H1 (cell line): Measurements from ENCODE around the gene ME3. TPM values are rescaled to one million over a fixed set of nuclear protein-coding genes. Genes with fewer than 3 reads are reported as not detected.

Source experiments
- CTCF ChIA-PET: fragments of 300-600 bp; sonication (Branson Sonifier 250); formaldehyde crosslinking; loops from one replicate; lab custom pipeline; 2021; ENCODE audit not compliant: partially characterized antibody; lab: Charles Lee
- POLR2A ChIA-PET: fragments of 300-600 bp; sonication (Branson Sonifier 250); formaldehyde crosslinking; loops from one replicate; lab custom pipeline; 2021; ENCODE audit warnings: inconsistent platforms; ENCODE audit not compliant: partially characterized antibody; lab: Charles Lee
- DNase-seq, 2 experiments: peaks; one replicate each; pipeline versions ENCODE4 v3.0.0 to v3.0.0-alpha.2; 2010 to 2022; ENCODE audit warnings: low spot score in 2 of 2, low read depth in 1 of 2, mixed read lengths in 1 of 2
- FAIRE-seq: peaks from 2 replicates; lab custom pipeline; 2011; peaks lifted over from hg19 to GRCh38; lab: Jason Lieb, UNC
- H2AFZ ChIP-seq: 2 replicates; pipeline ENCODE4 v1.8.1; 2012; ENCODE audit warnings: low read length, inconsistent platforms
- H2AK5ac ChIP-seq: 2 replicates; pipeline ENCODE4 v1.6.1; 2013; ENCODE audit warnings: low read depth, low read length
- H2BK120ac ChIP-seq: replicated peaks from 2 replicates; pipeline ENCODE3; 2013; ENCODE audit warnings: low read depth, low read length, inconsistent platforms
- H2BK12ac ChIP-seq: 2 replicates; pipeline ENCODE4 v1.6.1; 2013; ENCODE audit warnings: low read depth, low read length
- H2BK15ac ChIP-seq: 2 replicates; pipeline ENCODE4 v1.6.1; 2013; ENCODE audit warnings: low read length
- H2BK20ac ChIP-seq: 2 replicates; pipeline ENCODE4 v1.6.1; 2013; ENCODE audit warnings: low read length
- H2BK5ac ChIP-seq: 2 replicates; pipeline ENCODE4 v1.6.1; 2013; ENCODE audit warnings: low read depth, low read length
- H3K14ac ChIP-seq: 2 replicates; pipeline ENCODE4 v1.6.1; 2013; ENCODE audit warnings: inconsistent platforms; ENCODE audit not compliant: insufficient read length
- H3K18ac ChIP-seq: 2 replicates; pipeline ENCODE4 v1.6.1; 2013; ENCODE audit warnings: low read length; ENCODE audit errors: extremely low read depth
- H3K23ac ChIP-seq: 2 replicates; pipeline ENCODE4 v1.6.1; 2013; ENCODE audit warnings: inconsistent platforms; ENCODE audit not compliant: insufficient read length
- H3K23me2 ChIP-seq: 2 replicates; pipeline ENCODE4 v1.6.1; 2013; ENCODE audit warnings: low read depth, low read length
- H3K27ac ChIP-seq: 2 replicates; pipeline ENCODE4 v1.6.1; 2011; ENCODE audit warnings: low read depth, low read length, inconsistent platforms
- H3K27me3 ChIP-seq, 4 experiments: replicated peaks in 1 of 4; 1 replicate in 1 of 4; 2 replicates in 3 of 4; pipeline versions ENCODE4 v1.6.1 to v1.8.1; 2011 to 2013; ENCODE audit warnings: low read length in 3 of 4, mild to moderate bottlenecking in 3 of 4, inconsistent platforms in 2 of 4, mixed read lengths in 2 of 4, moderate library complexity in 1 of 4; ENCODE audit not compliant: control insufficient read depth in 3 of 4, insufficient read depth in 3 of 4; ENCODE audit errors: extremely low read depth in 1 of 4
- H3K36me3 ChIP-seq, 4 experiments: 2 replicates each; pipeline versions ENCODE4 v1.6.1 to v1.8.1; 2011 to 2013; ENCODE audit warnings: mild to moderate bottlenecking in 4 of 4, low read length in 3 of 4, moderate library complexity in 2 of 4, control low read depth in 1 of 4, inconsistent platforms in 1 of 4; ENCODE audit not compliant: insufficient read depth in 4 of 4, control insufficient read depth in 2 of 4
- H3K4ac ChIP-seq: replicated peaks from 2 replicates; pipeline ENCODE3; 2013; ENCODE audit warnings: low read length, low read depth, mixed read lengths, inconsistent platforms; ENCODE audit not compliant: insufficient read length
- H3K4me1 ChIP-seq, 4 experiments: replicated peaks in 1 of 4; 1 replicate in 1 of 4; 2 replicates in 3 of 4; pipeline versions ENCODE4 v1.6.1 to v1.8.1; 2011 to 2013; ENCODE audit warnings: low read length in 3 of 4, inconsistent platforms in 2 of 4, mixed read lengths in 1 of 4; ENCODE audit not compliant: insufficient read depth in 4 of 4, control insufficient read depth in 3 of 4
- H3K4me2 ChIP-seq, 2 experiments: 2 replicates each; pipeline versions ENCODE4 v1.6.1 to v1.8.1; 2011 to 2013; ENCODE audit warnings: low read depth in 2 of 2, low read length in 2 of 2, control low read depth in 1 of 2, inconsistent platforms in 1 of 2, mild to moderate bottlenecking in 1 of 2; ENCODE audit not compliant: insufficient read depth in 1 of 2
- H3K4me3 ChIP-seq, 4 experiments: fragments of 200-600, 300-600 bp in 1 of 4; sonication (generic), shearing (Covaris generic), sonication (Bioruptor Twin) in 1 of 4; 2 replicates each; pipeline versions ENCODE4 v1.5.1 to v1.8.1; 2011 to 2016; ENCODE audit warnings: low read length in 4 of 4, low read depth in 3 of 4, control low read depth in 2 of 4, inconsistent platforms in 2 of 4, mild to moderate bottlenecking in 2 of 4, mixed read lengths in 1 of 4, moderate library complexity in 1 of 4; ENCODE audit not compliant: insufficient read depth in 2 of 4; ENCODE audit errors: extremely low read depth in 1 of 4
- H3K56ac ChIP-seq: replicated peaks from 2 replicates; pipeline ENCODE3; 2013; ENCODE audit warnings: low read depth, mild to moderate bottlenecking, mixed read lengths, low read length, inconsistent platforms; ENCODE audit not compliant: insufficient read length
- H3K79me1 ChIP-seq: 2 replicates; pipeline ENCODE4 v1.6.1; 2013; ENCODE audit warnings: low read depth, low read length, control low read depth
- H3K79me2 ChIP-seq, 2 experiments: 2 replicates each; pipeline versions ENCODE4 v1.6.1 to v1.8.1; 2012 to 2013; ENCODE audit warnings: low read length in 2 of 2, mild to moderate bottlenecking in 2 of 2, inconsistent platforms in 1 of 2; ENCODE audit not compliant: insufficient read depth in 2 of 2, control insufficient read depth in 1 of 2
- H3K9ac ChIP-seq, 4 experiments: replicated peaks in 1 of 4; 1 replicate in 1 of 4; 2 replicates in 3 of 4; pipeline versions ENCODE4 v1.6.1 to v1.8.1; 2011 to 2013; ENCODE audit warnings: low read depth in 3 of 4, low read length in 3 of 4, control low read depth in 2 of 4, mild to moderate bottlenecking in 2 of 4, moderate library complexity in 2 of 4, inconsistent platforms in 1 of 4; ENCODE audit errors: extremely low read depth in 1 of 4
- H3K9me3 ChIP-seq, 2 experiments: 2 replicates each; pipeline versions ENCODE4 v1.6.1 to v1.8.1; 2012 to 2013; ENCODE audit warnings: mild to moderate bottlenecking in 2 of 2, moderate library complexity in 2 of 2, control low read depth in 1 of 2, inconsistent platforms in 1 of 2, low read depth in 1 of 2, low read length in 1 of 2, mixed read lengths in 1 of 2; ENCODE audit not compliant: insufficient read depth in 2 of 2
- H4K20me1 ChIP-seq, 2 experiments: replicated peaks in 1 of 2; 2 replicates each; pipeline versions ENCODE3 to v1.8.1; 2011 to 2013; ENCODE audit warnings: inconsistent platforms in 2 of 2, low read length in 2 of 2, mild to moderate bottlenecking in 1 of 2; ENCODE audit not compliant: insufficient read depth in 2 of 2, control insufficient read depth in 1 of 2
- H4K5ac ChIP-seq: 2 replicates; pipeline ENCODE4 v1.6.1; 2013; ENCODE audit warnings: low read length, low read depth, mixed read lengths, inconsistent platforms; ENCODE audit not compliant: insufficient read length
- H4K8ac ChIP-seq: 2 replicates; pipeline ENCODE4 v1.8.0; 2013; ENCODE audit warnings: mild to moderate bottlenecking, moderate library complexity, low read length, inconsistent platforms; ENCODE audit not compliant: insufficient read depth; ENCODE audit errors: extremely low read depth
- H4K91ac ChIP-seq: replicated peaks from 2 replicates; pipeline ENCODE3; 2013; ENCODE audit warnings: low read length, mixed read lengths, inconsistent platforms; ENCODE audit not compliant: insufficient read length
- CBX8 ChIP-seq: fragments of 300-800, 300-1000 bp; sonication (generic); IDR thresholded peaks from 2 replicates; pipeline ENCODE4 v1.7.1; 2016; ENCODE audit warnings: low read depth, low read length, borderline replicate concordance
- CHD1 ChIP-seq: IDR thresholded peaks from 2 replicates; pipeline ENCODE4 v1.6.1; 2012; ENCODE audit warnings: low read depth, low read length, improper control_type of control experiment
- CHD2 ChIP-seq: IDR thresholded peaks from 2 replicates; pipeline ENCODE4 v1.6.1; 2012; ENCODE audit warnings: low read length, improper control_type of control experiment
- CTBP2 ChIP-seq: IDR thresholded peaks from 2 replicates; pipeline ENCODE4 v1.7.0; 2011; ENCODE audit warnings: borderline replicate concordance, mild to moderate bottlenecking, moderate library complexity, mixed read lengths, low read length; ENCODE audit not compliant: insufficient read depth, insufficient read length
- GABPA ChIP-seq: IDR thresholded peaks from 2 replicates; pipeline ENCODE4 v1.6.1; 2011; ENCODE audit warnings: mild to moderate bottlenecking, low read length, moderate library complexity, borderline replicate concordance; ENCODE audit not compliant: insufficient read depth
- JUN ChIP-seq: IDR thresholded peaks from 2 replicates; pipeline ENCODE4 v1.6.1; 2011; ENCODE audit warnings: low read depth, mild to moderate bottlenecking, improper control_type of control experiment, low read length
- KDM1A ChIP-seq: fragments of 200-600, 300-600 bp; sonication (generic); IDR thresholded peaks from 2 replicates; pipeline ENCODE4 v1.7.1; 2016; ENCODE audit warnings: mild to moderate bottlenecking, low read length, borderline replicate concordance
- POLR2A ChIP-seq, 2 experiments: IDR thresholded peaks; 1 replicate in 1 of 2; 2 replicates in 1 of 2; pipeline ENCODE4 v1.6.1; 2011; ENCODE audit warnings: low read depth in 2 of 2, low read length in 2 of 2, mild to moderate bottlenecking in 2 of 2; ENCODE audit errors: control extremely low read depth in 1 of 2
- RNF2 ChIP-seq: fragments of 200-900, 300-1000 bp; sonication (generic); IDR thresholded peaks from 2 replicates; pipeline ENCODE4 v1.7.1; 2016; ENCODE audit warnings: borderline replicate concordance, low read depth, mild to moderate bottlenecking, antibody characterized with exemption, low read length; ENCODE audit not compliant: poor library complexity, severe bottlenecking; ENCODE audit errors: missing control alignments
- SP1 ChIP-seq: IDR thresholded peaks from 2 replicates; pipeline ENCODE4 v1.6.1; 2011; ENCODE audit warnings: low read depth, low read length
- SRF ChIP-seq: IDR thresholded peaks from 2 replicates; pipeline ENCODE4 v1.6.1; 2011; ENCODE audit warnings: mild to moderate bottlenecking, low read depth, low read length, moderate library complexity
- TCF12 ChIP-seq: IDR thresholded peaks from 2 replicates; pipeline ENCODE4 v1.6.1; 2011; ENCODE audit warnings: low read depth, mild to moderate bottlenecking, low read length
- ZNF274 ChIP-seq: IDR thresholded peaks from 2 replicates; pipeline ENCODE4 v1.7.0; 2012; ENCODE audit warnings: low read length, borderline replicate concordance; ENCODE audit errors: extremely low read depth
- WGBS, 2 experiments: shearing (Covaris generic) in 1 of 2; methylation state at CpG; one replicate each; pipeline versions ENCODE4 v1.1.6 to v1.1.7; 2013 to 2015; ENCODE audit warnings: low lambda C conversion rate in 2 of 2, mixed read lengths in 2 of 2, inconsistent platforms in 1 of 2, low coverage in 1 of 2, missing lambda C conversion rate in 1 of 2; ENCODE audit not compliant: insufficient replicate concordance in 2 of 2, insufficient coverage in 1 of 2, insufficient read length in 1 of 2; ENCODE audit errors: extremely low coverage in 1 of 2, missing lambda C conversion rate in 1 of 2; 5-methylcytosine and 5-hydroxymethylcytosine counted together
- polyA plus RNA-seq, 7 experiments: library from polyadenylated mRNA; depleted of rRNA in 3 of 7; stranded (reverse) in 5 of 7; unstranded in 2 of 7; fragments of >200 nt in 5 of 7; fragments of 200-250 nt in 2 of 7; gene quantifications; 1 replicate in 5 of 7; 2 replicates in 1 of 7; 4 replicates in 1 of 7; pipeline versions ENCODE4 v1.2.1 to v1.2.3, GENCODE V29; 2011 to 2013; ENCODE audit warnings: missing spikeins in 2 of 7, mixed read lengths in 2 of 7
- total RNA-seq: library from RNA; stranded (reverse); fragmentation: NEBNext Ultra II Directional; extraction: Animal tissue kit (Norgen Biotek cat#: 25700); gene quantifications from 2 replicates; pipeline ENCODE4 v1.2.1, GENCODE V29; 2021

Gene ME3
- total and polyA plus RNA-seq, 2 of the 8 experiments (the other 6 are each of a cell fraction or from before 2014, with no cell fraction given) = 1.5 to 2.8 TPM

DNA sequence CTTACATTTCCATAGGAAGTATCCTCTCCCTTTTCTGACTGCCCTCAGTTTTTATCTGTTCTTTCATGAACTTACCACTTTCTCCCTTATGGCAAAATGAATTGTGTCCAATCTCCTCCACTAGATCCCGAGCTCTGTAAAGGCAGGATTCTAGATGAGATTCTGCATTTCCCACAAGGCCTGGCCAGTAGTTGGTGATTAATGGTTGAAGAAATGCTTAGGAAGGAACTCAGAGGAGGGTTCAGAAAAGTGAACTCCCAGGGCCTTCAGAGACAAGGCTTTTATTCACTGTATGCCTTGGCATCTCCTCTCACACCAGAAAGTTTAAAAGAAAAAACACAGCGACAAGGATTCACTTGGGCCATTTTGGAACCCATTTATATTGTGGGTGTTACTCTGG is 231.6 kb downstream of the ME3 start:
- Histone ChIP-seq H4K8ac (no peak overlapping the region), H3K4me1 (no peaks in the 10 kb centered on the region), H3K4me2 (no peak overlapping the region), H2BK20ac (no peak overlapping the region), H2BK15ac (no peak overlapping the region), H3K36me3 (no peaks in the 10 kb centered on the region), H2AK5ac (no peak overlapping the region), H3K79me2 (no peaks in the 10 kb centered on the region), H3K27me3 (no peaks in the 10 kb centered on the region; a peak in 1 of 7 replicates), H2BK120ac (no peak overlapping the region), H3K9me3 (no peaks in the 10 kb centered on the region), H4K20me1 (no peaks in the 10 kb centered on the region), H3K9ac (no peak overlapping the region), H2BK5ac (no peak overlapping the region), H3K56ac (no peak overlapping the region), H2AFZ (no peak overlapping the region), H4K91ac (no peak overlapping the region), H4K5ac (no peak overlapping the region), H3K14ac (no peak overlapping the region), H2BK12ac (no peak overlapping the region), H3K4me3 (no peak overlapping the region), H3K23ac (no peak overlapping the region), H3K27ac (no peak overlapping the region), H3K4ac (no peak overlapping the region), H3K79me1 (no peaks in the 10 kb centered on the region), H3K18ac (no peak overlapping the region), H3K23me2 (no peaks in the 10 kb centered on the region)
- FAIRE-seq = no peak
- CTCF ChIA-PET = interaction anchor here (1.6 to 2.4 kb wide), 2 partner anchors 16 to 168 kb away, joined by 6 read pairs; no protein-coding TSS in a partner anchor
- WGBS, 2 experiments = 84% methylated on average over 2 of the region's 2 CpGs; no CpG with 5 or more reads in 1 of the 2 experiments
- DNase-seq = no peak
- POLR2A ChIA-PET = no interaction called here
- TF ChIP-seq CHD2 (no peak), GABPA (no peak), RNF2 (no peak), SP1 (no peak), CBX8 (no peak), KDM1A (no peak), JUN (no peak), SRF (no peak), ZNF274 (no peak), CHD1 (no peak), POLR2A (IDR thresholded peaks at IDR 0.05; ENCODE audit: control extremely low read depth in 1 of 2, low read depth in 2 of 2, low read length in 2 of 2) (no peak), CTBP2 (no peak), TCF12 (no peak)
